GM12891 (cell line): ENCODE data around the gene SPCS2.

ENCODE experiments used
- PAX5 ChIP-seq: IDR thresholded peaks from 2 replicates; pipeline ENCODE4 v1.6.1; 2011; ENCODE audit warnings: low read length, moderate library complexity, mild to moderate bottlenecking; ENCODE audit not compliant: insufficient read depth, severe bottlenecking
- POLR2A ChIP-seq: IDR thresholded peaks from 2 replicates; pipeline ENCODE4 v1.6.1; 2011; ENCODE audit warnings: low read depth, low read length, control low read depth
- POLR2AphosphoS5 ChIP-seq: IDR thresholded peaks from 2 replicates; pipeline ENCODE4 v1.6.1; 2011; ENCODE audit warnings: low read depth, low read length, control low read depth
- SPI1 ChIP-seq: IDR thresholded peaks from 2 replicates; pipeline ENCODE4 v1.6.1; 2011; ENCODE audit warnings: low read depth, low read length, control low read depth
- TAF1 ChIP-seq: IDR thresholded peaks from 2 replicates; pipeline ENCODE4 v1.6.1; 2011; ENCODE audit warnings: low read depth, low read length, control low read depth

GRCh38 chr11:74936087-74936486, 13.0 kb upstream of the SPCS2 start:
- no peak for TF ChIP-seq POLR2AphosphoS5
- TF ChIP-seq POLR2A, result no peak
- no peak for TF ChIP-seq PAX5
- TF ChIP-seq SPI1, result no peak
- no peak for TF ChIP-seq TAF1
